ENCODE results near the gene EML6.

The EML6 gene

GRCh38 chr2:55010915-55011314 is 287.5 kb downstream of the EML6 start:
- DNase-seq, result no peak

GRCh38 chr2:55011831-55012671 is 288.6 kb downstream of the EML6 start:
- no peak for DNase-seq

DNA sequence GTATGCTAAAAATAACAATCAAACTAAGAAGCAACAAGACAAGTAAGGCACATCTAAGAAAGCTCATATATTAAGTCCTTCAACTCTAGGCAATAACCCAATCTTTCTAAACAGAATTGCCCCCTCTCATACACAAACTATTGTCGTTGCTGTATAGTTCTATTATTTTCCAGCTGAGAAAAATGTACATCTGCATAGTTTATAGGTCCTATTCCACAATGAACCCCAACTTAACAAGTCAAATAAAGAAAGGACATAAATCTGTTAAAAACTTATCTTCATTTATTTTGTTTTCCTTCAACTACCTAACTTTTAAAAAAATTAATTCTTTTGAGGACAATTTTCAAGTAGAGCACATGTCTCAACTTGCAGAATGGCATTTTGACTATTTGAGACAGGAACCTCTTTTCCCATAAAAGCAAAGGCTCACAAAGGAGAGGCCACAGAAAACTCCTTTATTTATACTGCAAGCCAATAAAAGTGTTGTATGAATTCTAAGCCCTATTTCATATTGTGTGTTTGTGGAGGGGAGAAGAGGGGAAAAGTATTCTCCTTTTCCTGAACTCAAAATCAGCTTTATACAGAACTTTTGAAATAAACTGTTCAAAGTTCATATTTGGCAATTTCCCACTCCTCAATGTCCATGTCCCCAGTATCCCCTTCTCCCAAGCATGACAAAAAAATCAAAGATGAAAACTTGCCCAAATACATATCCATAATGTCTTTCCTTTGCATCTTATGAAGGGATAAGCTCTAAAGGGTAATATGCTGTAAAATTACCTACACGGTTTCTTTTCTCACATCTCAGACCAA is 289.4 kb downstream of the EML6 start:
- DNase-seq, result no peak

DNA sequence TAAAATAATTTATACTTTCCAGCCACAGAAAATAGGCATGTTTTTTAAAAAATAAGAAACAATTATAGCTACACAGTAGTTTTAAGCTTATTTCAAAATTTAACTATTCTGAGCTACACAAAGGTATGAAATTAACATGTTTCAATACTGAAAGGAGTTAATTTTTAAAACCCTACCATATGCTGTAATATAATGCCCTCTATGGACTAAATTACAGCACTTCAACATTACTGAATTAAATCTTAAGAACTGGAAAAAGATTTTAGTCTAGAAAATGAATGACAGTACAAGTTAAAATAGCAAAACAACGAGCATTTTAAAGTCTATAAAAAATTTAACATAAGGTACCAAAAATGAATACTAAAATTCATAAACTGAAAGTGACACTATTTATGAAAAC is 290.5 kb downstream of the EML6 start:
- DNase-seq, result no peak

GRCh38 chr2:55014962-55015939 is 291.8 kb downstream of the EML6 start:
- peak in 1 of 2 experiments; percentile 15 for DNase-seq

GRCh38 chr2:55017428-55017827 is 294.0 kb downstream of the EML6 start:
- no peak for DNase-seq

- no peak for DNase-seq
Measured at GRCh38 chr2:55017880-55018279, 294.4 kb downstream of the EML6 start.

GRCh38 chr2:55018619-55019018 is 295.2 kb downstream of the EML6 start:
- no peak for DNase-seq

DNA sequence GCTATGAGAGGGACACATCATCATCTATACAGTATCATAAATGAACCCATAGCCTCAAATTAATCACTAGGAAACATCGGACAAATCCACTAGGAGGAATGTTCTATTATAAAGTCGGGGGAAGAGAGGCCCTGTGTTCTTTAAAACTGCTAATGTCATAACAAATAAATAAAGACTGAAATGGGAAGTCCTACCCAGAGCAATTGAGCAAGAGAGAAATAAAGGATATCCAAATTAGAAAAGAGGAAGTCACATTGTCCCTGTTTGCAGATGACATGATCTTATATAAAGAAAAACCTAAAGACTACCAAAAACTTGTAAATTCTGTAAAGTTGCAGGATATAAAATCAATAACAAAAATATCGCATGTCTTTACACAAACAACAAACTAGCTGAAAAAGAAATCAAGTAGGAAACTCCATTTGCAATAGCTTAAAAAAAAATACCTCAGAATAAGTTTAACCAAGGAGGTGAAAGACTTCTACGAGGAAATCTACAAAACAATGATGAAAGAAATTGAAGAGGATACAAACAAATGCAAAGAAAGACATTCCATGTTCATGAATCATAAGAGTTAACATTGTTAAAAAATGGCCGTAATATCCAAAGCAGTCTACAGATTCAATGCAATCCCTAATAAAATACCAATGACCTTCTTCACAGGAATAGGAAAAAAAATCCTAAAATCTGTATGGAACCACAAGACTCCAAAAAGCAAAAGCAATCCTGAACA is 296.2 kb downstream of the EML6 start:
- DNase-seq, result no peak
